Panc1 (cell line): ENCODE measurements around the gene ZNF200. TPM values are rescaled to one million over a fixed set of nuclear protein-coding genes. Genes with fewer than 3 reads are reported as not detected.
A peak's percentile ranks its signal among the peaks of the same experiment; 100 is the strongest.
"Not testable (repeated sequence)": the region's sequence is repeated elsewhere in the genome, so short reads cannot be mapped to it uniquely, and the experiment has no call there.

Experiments used
- ATAC-seq: fragments of 200-7000 bp; cut with Tn5 transposase; 2 replicates; pipeline ENCODE4 v1.9.1; 2020; ENCODE audit warnings: mild to moderate bottlenecking, moderate library complexity
- BruUV-seq: library from RNA; stranded (reverse); fragments of 400-500 nt; replicated peaks from 2 replicates; lab custom pipeline; 2021; lab: Mats Ljungman, UMichigan
- CTCF ChIA-PET: fragments of 300-600 bp; sonication (Branson Sonifier 250); formaldehyde crosslinking; loops from one replicate; lab custom pipeline; 2022; ENCODE audit warnings: antibody characterized with exemption; lab: Charles Lee
- POLR2A ChIA-PET: fragments of 300-600 bp; sonication (Branson Sonifier 250); formaldehyde crosslinking; loops from one replicate; lab custom pipeline; 2022; ENCODE audit warnings: antibody characterized with exemption; lab: Charles Lee
- DNase-seq: peaks from one replicate; pipeline ENCODE4 v3.0.0-alpha.2; 2010; ENCODE audit warnings: low read depth, low spot score
- H3K27ac ChIP-seq: 2 replicates; pipeline ENCODE4 v1.5.1; 2011; ENCODE audit warnings: mild to moderate bottlenecking, low read length, inconsistent platforms
- H3K27me3 ChIP-seq: fragments of 200-500 bp; sonication (Bioruptor generic); 2 replicates; pipeline ENCODE4 v1.6.0; 2014; ENCODE audit warnings: low read length, inconsistent platforms; ENCODE audit not compliant: control insufficient read depth, insufficient read depth
- H3K36me3 ChIP-seq: fragments of 200-500 bp; sonication (Bioruptor generic); 2 replicates; pipeline ENCODE4 v1.5.1; 2014; ENCODE audit warnings: inconsistent platforms, mild to moderate bottlenecking, low read length, moderate library complexity; ENCODE audit not compliant: control insufficient read depth, insufficient read depth
- H3K4me1 ChIP-seq: 2 replicates; pipeline ENCODE4 v1.5.1; 2011; ENCODE audit warnings: inconsistent platforms, mild to moderate bottlenecking, low read length, moderate library complexity; ENCODE audit not compliant: control insufficient read depth, insufficient read depth
- H3K4me3 ChIP-seq, 2 experiments: 2 replicates each; pipeline ENCODE4 v1.5.1; 2011 to 2012; ENCODE audit warnings: low read depth in 2 of 2, low read length in 2 of 2, mild to moderate bottlenecking in 2 of 2, inconsistent platforms in 1 of 2, moderate library complexity in 1 of 2
- H3K9me3 ChIP-seq: fragments of 200-500 bp; sonication (Bioruptor generic); 2 replicates; pipeline ENCODE4 v1.5.1; 2014; ENCODE audit warnings: low read depth, mild to moderate bottlenecking, inconsistent platforms, low read length, moderate library complexity; ENCODE audit not compliant: control insufficient read depth, insufficient read depth
- CTCF ChIP-seq: fragments of 450-650 bp; IDR thresholded peaks from 2 replicates; pipeline ENCODE4 v1.5.1; 2017; ENCODE audit warnings: mild to moderate bottlenecking
- POLR2AphosphoS5 ChIP-seq: IDR thresholded peaks from 2 replicates; pipeline ENCODE4 v1.6.1; 2012; ENCODE audit warnings: mild to moderate bottlenecking, low read depth, low read length, moderate library complexity
- REST ChIP-seq, 2 experiments: IDR thresholded peaks; 2 replicates each; pipeline ENCODE4 v1.6.1; 2011 to 2012; ENCODE audit warnings: low read depth in 2 of 2, control low read depth in 1 of 2, low read length in 1 of 2, mild to moderate bottlenecking in 1 of 2, moderate library complexity in 1 of 2; ENCODE audit not compliant: insufficient read depth in 1 of 2
- SIN3A ChIP-seq: IDR thresholded peaks from 2 replicates; pipeline ENCODE4 v1.6.1; 2012; ENCODE audit warnings: low read depth, mild to moderate bottlenecking, low read length, moderate library complexity, borderline replicate concordance; ENCODE audit not compliant: insufficient read depth
- TCF7L2 ChIP-seq: IDR thresholded peaks from 2 replicates; pipeline ENCODE4 v1.6.1; 2011; ENCODE audit warnings: mild to moderate bottlenecking, low read depth, low read length, inconsistent platforms
- in situ Hi-C: cut with HindIII; loops from 2 replicates; pipeline ENCODE4 v1.10.0; 2016; ENCODE audit warnings: low sequenced_read_pairs, low pct_unique_long_range_greater_than_20kb
- intact Hi-C: fragments of 100-400 bp; cut with micrococcal nuclease; formaldehyde crosslinking; loops from one replicate; pipeline ENCODE4 v1.10.0; 2022; ENCODE audit not compliant: unreplicated experiment
- total RNA-seq: library from RNA; stranded (reverse); gene quantifications from one replicate; pipeline ENCODE4 v1.2.1, GENCODE V29; 2021; ENCODE audit not compliant: unreplicated experiment

ZNF200 gene
- total RNA-seq, 1 experiment from 2014 or later: 12.4 TPM

- Histone ChIP-seq H3K27me3 (no peaks in the 10 kb centered on the region), H3K4me3 (peak overlapping the region; percentile 64 to 85), H3K27ac (no peak overlapping the region; the same call in 1 of the 2 replicates), H3K4me1 (peaks cover 8% of the 10 kb centered on the region), H3K9me3 (no peaks in the 10 kb centered on the region), H3K36me3 (no peaks in the 10 kb centered on the region)
- ATAC-seq: peak; percentile 35
- intact Hi-C loops: no loop called here
- POLR2A ChIA-PET: no interaction called here
- TF ChIP-seq TCF7L2 (no peak), CTCF (no peak; the same call in 1 of the 2 replicates), POLR2AphosphoS5 (no peak), REST (IDR thresholded peaks at IDR 0.05; ENCODE audit: insufficient read depth in 1 of 2, low read depth in 2 of 2, low read length in 1 of 2) (no peak), SIN3A (no peak)
- no TSS peak for BruUV-seq
- in situ Hi-C loops: no loop called here
- DNase-seq: no peak
- CTCF ChIA-PET: interaction anchor here (0.6 kb wide), 2 partner anchors 23 to 82 kb away, joined by 5 to 10 read pairs; no protein-coding TSS in a partner anchor
Measured at GRCh38 chr16:3183445-3184139, 51.4 kb downstream of the ZNF200 start.

GRCh38 chr16:3182608-3183444 is 52.1 kb downstream of the ZNF200 start:
- POLR2A ChIA-PET: no interaction called here
- Histone ChIP-seq H3K9me3 (no peaks in the 10 kb centered on the region), H3K4me3 (peak overlapping the region; percentile 64 to 85), H3K4me1 (peaks cover 8% of the 10 kb centered on the region), H3K27ac (peak overlapping the region; percentile 42; the same call in 1 of the 2 replicates), H3K36me3 (no peaks in the 10 kb centered on the region), H3K27me3 (no peaks in the 10 kb centered on the region)
- in situ Hi-C loops: no loop called here
- CTCF ChIA-PET: interaction anchor here (0.6 kb wide), 2 partner anchors 81 to 779 kb away, joined by 4 to 10 read pairs; no protein-coding TSS in a partner anchor
- TF ChIP-seq CTCF (peak; percentile 83; the same call in 1 of the 2 replicates), POLR2AphosphoS5 (no peak; the same call in 1 of the 2 replicates), SIN3A (no peak), TCF7L2 (no peak; the same call in 1 of the 2 replicates), REST (IDR thresholded peaks at IDR 0.05; ENCODE audit: insufficient read depth in 1 of 2, low read depth in 2 of 2, low read length in 1 of 2) (no peak)
- intact Hi-C loops: no loop called here
- no peak for DNase-seq
- ATAC-seq: peak; percentile 84
- BruUV-seq: no TSS peak

GRCh38 chr16:3182293-3182607 is 52.7 kb downstream of the ZNF200 start:
- H3K9me3 ChIP-seq, POLR2A ChIA-PET, CTCF ChIA-PET, H3K27me3 ChIP-seq, H3K36me3 ChIP-seq, H3K4me1 ChIP-seq, ATAC-seq, intact Hi-C loops, DNase-seq, H3K27ac ChIP-seq, BruUV-seq, in situ Hi-C loops: not testable (repeated sequence)
- peak overlapping the region; percentile 64 to 85 for H3K4me3 ChIP-seq
